K562 (cell line): ENCODE measurements around the gene MYOCD.

ENCODE experiments used
- BCL6 ChIP-seq: fragments of 250-450 bp; sonication (Bioruptor Pico); IDR thresholded peaks from 2 replicates; pipeline ENCODE4 v1.4.0; 2020
- CHD2 ChIP-seq: IDR thresholded peaks from 2 replicates; pipeline ENCODE4 v1.6.1; 2011; ENCODE audit warnings: low read depth, low read length
- CREB1 ChIP-seq, 2 experiments: sonication (generic) in 1 of 2; formaldehyde crosslinking in 1 of 2; IDR thresholded peaks; 2 replicates each; pipeline versions ENCODE4 v1.6.1 to v1.8.0; 2012 to 2022; ENCODE audit warnings: inconsistent platforms in 1 of 2, mild to moderate bottlenecking in 1 of 2, missing genetic modification reagents in 1 of 2, moderate library complexity in 1 of 2
- ERF ChIP-seq: fragments of 450-650 bp; formaldehyde crosslinking; IDR thresholded peaks from 2 replicates; pipeline ENCODE4 v1.4.0; 2020; ENCODE audit warnings: mild to moderate bottlenecking, mixed read lengths
- GATAD2B ChIP-seq: fragments of 450-650 bp; IDR thresholded peaks from 2 replicates; pipeline ENCODE4 v1.6.1; 2017; ENCODE audit warnings: mild to moderate bottlenecking, borderline replicate concordance
- SRF ChIP-seq, 2 experiments: fragments of 250-450, 450-650 bp in 1 of 2; sonication (Bioruptor Pico) in 1 of 2; sonication (generic) in 1 of 2; formaldehyde crosslinking; IDR thresholded peaks; 2 replicates each; pipeline versions ENCODE4 v1.5.0 to v1.5.1; 2020 to 2022; ENCODE audit warnings: mild to moderate bottlenecking in 1 of 2, missing genetic modification reagents in 1 of 2
- TF ChIP-seq, protein P1 (sequence below): sonication (generic); formaldehyde crosslinking; IDR thresholded peaks from 2 replicates; pipeline ENCODE4 v1.5.0; 2020; ENCODE audit warnings: missing genetic modification reagents
- TF ChIP-seq, protein P2 (sequence below): sonication (generic); formaldehyde crosslinking; IDR thresholded peaks from 2 replicates; pipeline ENCODE4 v1.8.0; 2022; ENCODE audit warnings: mild to moderate bottlenecking, missing genetic modification reagents

DNA sequence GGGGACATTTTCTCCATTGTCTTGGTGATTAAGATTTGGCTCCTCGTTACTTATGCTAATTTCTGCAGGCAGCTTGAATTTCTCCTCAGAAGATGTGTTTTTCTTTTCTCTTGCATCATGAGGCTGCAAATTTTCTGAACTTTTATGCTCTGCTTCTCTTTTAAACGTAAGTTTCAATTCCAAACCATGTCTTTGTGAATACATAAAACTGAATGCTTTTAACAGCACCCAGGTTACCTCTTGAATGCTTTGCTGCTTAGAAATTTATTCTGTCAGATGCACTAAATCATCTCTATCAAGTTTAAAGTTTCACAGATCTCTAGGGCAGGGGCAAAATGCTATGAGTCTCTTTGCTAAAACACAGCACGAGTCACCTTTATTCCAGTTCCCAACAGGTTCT, 143.0 kb downstream of the MYOCD start:
- TF ChIP-seq, protein P1, sequence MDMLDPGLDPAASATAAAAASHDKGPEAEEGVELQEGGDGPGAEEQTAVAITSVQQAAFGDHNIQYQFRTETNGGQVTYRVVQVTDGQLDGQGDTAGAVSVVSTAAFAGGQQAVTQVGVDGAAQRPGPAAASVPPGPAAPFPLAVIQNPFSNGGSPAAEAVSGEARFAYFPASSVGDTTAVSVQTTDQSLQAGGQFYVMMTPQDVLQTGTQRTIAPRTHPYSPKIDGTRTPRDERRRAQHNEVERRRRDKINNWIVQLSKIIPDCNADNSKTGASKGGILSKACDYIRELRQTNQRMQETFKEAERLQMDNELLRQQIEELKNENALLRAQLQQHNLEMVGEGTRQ (CRISPR knock-in tag) = no peak
- TF ChIP-seq CHD2 = no peak
- TF ChIP-seq, protein P2, sequence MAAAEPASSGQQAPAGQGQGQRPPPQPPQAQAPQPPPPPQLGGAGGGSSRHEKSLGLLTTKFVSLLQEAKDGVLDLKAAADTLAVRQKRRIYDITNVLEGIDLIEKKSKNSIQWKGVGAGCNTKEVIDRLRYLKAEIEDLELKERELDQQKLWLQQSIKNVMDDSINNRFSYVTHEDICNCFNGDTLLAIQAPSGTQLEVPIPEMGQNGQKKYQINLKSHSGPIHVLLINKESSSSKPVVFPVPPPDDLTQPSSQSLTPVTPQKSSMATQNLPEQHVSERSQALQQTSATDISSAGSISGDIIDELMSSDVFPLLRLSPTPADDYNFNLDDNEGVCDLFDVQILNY (CRISPR knock-in tag) = no peak
- no peak for TF ChIP-seq BCL6
- TF ChIP-seq GATAD2B = no peak
- TF ChIP-seq SRF (CRISPR knock-in tag; IDR thresholded peaks at IDR 0.05) = no peak
- TF ChIP-seq ERF (CRISPR knock-in tag) = no peak
- TF ChIP-seq CREB1 (IDR thresholded peaks at IDR 0.05) = no peak
- no peak for TF ChIP-seq CREB1 (CRISPR knock-in tag; IDR thresholded peaks at IDR 0.05)
